SK-N-SH (cell line): ENCODE measurements around the gene ZNF521. TPM values are rescaled to one million over a fixed set of nuclear protein-coding genes. Genes with fewer than 3 reads are reported as not detected.

ENCODE experiments used
- CTCF ChIA-PET: fragments of 300-600, 350-600 bp; formaldehyde crosslinking; extraction: SDS; loops from one replicate; lab custom pipeline; 2021; lab: Yijun Ruan, JAX
- POLR2A ChIA-PET: fragments of 350-600 bp; sonication (Branson Sonifier 250); formaldehyde crosslinking; extraction: SDS; loops from one replicate; lab custom pipeline; 2020; ENCODE audit warnings: antibody characterized with exemption, inconsistent platforms; lab: Yijun Ruan, JAX
- DNase-seq: peaks from one replicate; pipeline ENCODE4 v3.0.0; 2012
- H2AFZ ChIP-seq: fragments of 200-600 bp; sonication (generic); 2 replicates; pipeline ENCODE4 v1.8.1; 2016; ENCODE audit warnings: antibody characterized with exemption, mild to moderate bottlenecking, low read depth
- H3F3A ChIP-seq: fragments of 200-600 bp; sonication (generic); replicated peaks from 2 replicates; pipeline ENCODE3; 2016; ENCODE audit warnings: antibody characterized with exemption, mild to moderate bottlenecking; ENCODE audit not compliant: insufficient read depth
- H3K27ac ChIP-seq, 2 experiments: fragments of 200-500 bp in 1 of 2; fragments of 200-600 bp in 1 of 2; sonication (Bioruptor generic) in 1 of 2; sonication (generic), shearing (Covaris generic) in 1 of 2; 2 replicates each; pipeline versions ENCODE4 v1.5.1 to v1.6.1; 2014 to 2016; ENCODE audit warnings: low read depth in 2 of 2, inconsistent platforms in 1 of 2, low read length in 1 of 2, mild to moderate bottlenecking in 1 of 2, mixed read lengths in 1 of 2
- H3K27me3 ChIP-seq: fragments of 200-600 bp; sonication (generic), shearing (Covaris generic); 2 replicates; pipeline ENCODE4 v1.6.1; 2016; ENCODE audit warnings: mixed run types; ENCODE audit not compliant: insufficient read depth
- H3K36me3 ChIP-seq, 2 experiments: fragments of 200-500 bp in 1 of 2; fragments of 200-600 bp in 1 of 2; sonication (Bioruptor generic) in 1 of 2; sonication (generic) in 1 of 2; replicated peaks in 1 of 2; 2 replicates each; pipeline versions ENCODE3 to v1.5.1; 2014 to 2016; ENCODE audit warnings: low read length in 1 of 2, mild to moderate bottlenecking in 1 of 2; ENCODE audit not compliant: insufficient read depth in 2 of 2, control insufficient read depth in 1 of 2
- H3K4me1 ChIP-seq, 2 experiments: fragments of 200-500 bp in 1 of 2; fragments of 200-600 bp in 1 of 2; sonication (Bioruptor generic) in 1 of 2; sonication (generic), shearing (Covaris generic) in 1 of 2; 2 replicates each; pipeline versions ENCODE4 v1.5.1 to v1.6.1; 2014 to 2016; ENCODE audit warnings: low read depth in 1 of 2, low read length in 1 of 2, mixed run types in 1 of 2; ENCODE audit not compliant: insufficient read depth in 2 of 2, control insufficient read depth in 1 of 2
- H3K4me2 ChIP-seq: fragments of 200-600 bp; sonication (generic), shearing (Covaris generic); 2 replicates; pipeline ENCODE4 v1.6.1; 2017; ENCODE audit warnings: mixed run types
- H3K4me3 ChIP-seq, 2 experiments: fragments of 200-500 bp in 1 of 2; fragments of 200-600 bp in 1 of 2; sonication (Bioruptor generic) in 1 of 2; sonication (generic), shearing (Covaris generic) in 1 of 2; 2 replicates each; pipeline versions ENCODE4 v1.5.1 to v1.8.1; 2014 to 2016; ENCODE audit warnings: low read depth in 2 of 2, inconsistent platforms in 1 of 2, low read length in 1 of 2, mild to moderate bottlenecking in 1 of 2, mixed read lengths in 1 of 2, moderate library complexity in 1 of 2
- H3K79me2 ChIP-seq: fragments of 200-600 bp; sonication (generic); 2 replicates; pipeline ENCODE4 v1.8.1; 2017; ENCODE audit warnings: mild to moderate bottlenecking; ENCODE audit not compliant: insufficient read depth
- H3K9ac ChIP-seq: fragments of 200-600 bp; sonication (generic); 2 replicates; pipeline ENCODE4 v1.6.1; 2017; ENCODE audit warnings: mixed run types
- H3K9me2 ChIP-seq: fragments of 200-600 bp; sonication (generic); 2 replicates; pipeline ENCODE4 v1.6.1; 2017; ENCODE audit warnings: mixed run types
- H3K9me3 ChIP-seq: fragments of 200-600 bp; sonication (generic); 2 replicates; pipeline ENCODE4 v1.6.1; 2017; ENCODE audit warnings: mixed run types, mild to moderate bottlenecking, moderate library complexity
- H4K20me1 ChIP-seq: fragments of 200-600 bp; sonication (generic); 2 replicates; pipeline ENCODE4 v1.6.1; 2017; ENCODE audit warnings: mild to moderate bottlenecking, mixed run types; ENCODE audit not compliant: insufficient read depth
- CHD2 ChIP-seq: fragments of 150-350 bp; IDR thresholded peaks from 2 replicates; pipeline ENCODE4 v1.6.1; 2018; ENCODE audit warnings: low read length; ENCODE audit not compliant: partially characterized antibody
- FOSL2 ChIP-seq: IDR thresholded peaks from 2 replicates; pipeline ENCODE4 v1.4.0; 2012; ENCODE audit warnings: low read depth, mild to moderate bottlenecking, moderate library complexity, borderline replicate concordance
- FOXJ3 ChIP-seq: sonication (generic); formaldehyde crosslinking; IDR thresholded peaks from 2 replicates; pipeline ENCODE4 v1.5.1; 2020; ENCODE audit warnings: mild to moderate bottlenecking, missing genetic modification reagents
- FOXM1 ChIP-seq: IDR thresholded peaks from 2 replicates; pipeline ENCODE4 v1.4.0; 2012; ENCODE audit warnings: low read depth, mild to moderate bottlenecking
- GATA2 ChIP-seq: sonication (generic); formaldehyde crosslinking; IDR thresholded peaks from 2 replicates; pipeline ENCODE4 v1.5.0; 2020; ENCODE audit warnings: mild to moderate bottlenecking, missing genetic modification reagents
- JUND ChIP-seq: IDR thresholded peaks from 2 replicates; pipeline ENCODE4 v1.4.0; 2012
- MXI1 ChIP-seq: IDR thresholded peaks from 2 replicates; pipeline ENCODE4 v1.6.1; 2012; ENCODE audit warnings: mild to moderate bottlenecking, low read depth, low read length, improper control_type of control experiment
- NFIC ChIP-seq: IDR thresholded peaks from 2 replicates; pipeline ENCODE4 v1.4.0; 2012; ENCODE audit warnings: borderline replicate concordance
- NRF1 ChIP-seq: IDR thresholded peaks from 2 replicates; pipeline ENCODE4 v1.6.1; 2012; ENCODE audit warnings: low read depth, mild to moderate bottlenecking, low read length
- RAD21 ChIP-seq: IDR thresholded peaks from 2 replicates; pipeline ENCODE4 v1.6.1; 2012; ENCODE audit warnings: mild to moderate bottlenecking, low read length
- RCOR1 ChIP-seq: fragments of 150-350 bp; IDR thresholded peaks from 2 replicates; pipeline ENCODE4 v1.6.1; 2017; ENCODE audit warnings: antibody characterized with exemption, low read length
- TCF12 ChIP-seq: IDR thresholded peaks from 2 replicates; pipeline ENCODE4 v1.4.0; 2012
- TEAD4 ChIP-seq: IDR thresholded peaks from 2 replicates; pipeline ENCODE4 v1.4.0; 2012; ENCODE audit warnings: mild to moderate bottlenecking, borderline replicate concordance; ENCODE audit not compliant: insufficient read depth
- WGBS: methylation state at CpG from one replicate; pipeline ENCODE4 v1.1.6; 2017; ENCODE audit warnings: low lambda C conversion rate; 5-methylcytosine and 5-hydroxymethylcytosine counted together
- polyA plus RNA-seq, 3 experiments: library from polyadenylated mRNA; depleted of rRNA; stranded (reverse); fragments of >200 nt; gene quantifications; 2 replicates each; pipeline ENCODE4 v1.2.3, GENCODE V29; 2012
- TF ChIP-seq, protein P1 (sequence below): IDR thresholded peaks from 2 replicates; pipeline ENCODE4 v1.4.0; 2012; ENCODE audit warnings: low read depth, borderline replicate concordance
- TF ChIP-seq, protein P2 (sequence below): IDR thresholded peaks from 2 replicates; pipeline ENCODE4; 2012
- TF ChIP-seq, protein P3 (sequence below): fragments of 200-600 bp; sonication (generic); IDR thresholded peaks from 2 replicates; pipeline ENCODE4 v1.6.1; 2017; ENCODE audit warnings: antibody characterized with exemption, mild to moderate bottlenecking, moderate library complexity

ZNF521 gene
- polyA plus RNA-seq, 1 of the 3 experiments (the other 2 are of a cell fraction), result 14.1 TPM

DNA sequence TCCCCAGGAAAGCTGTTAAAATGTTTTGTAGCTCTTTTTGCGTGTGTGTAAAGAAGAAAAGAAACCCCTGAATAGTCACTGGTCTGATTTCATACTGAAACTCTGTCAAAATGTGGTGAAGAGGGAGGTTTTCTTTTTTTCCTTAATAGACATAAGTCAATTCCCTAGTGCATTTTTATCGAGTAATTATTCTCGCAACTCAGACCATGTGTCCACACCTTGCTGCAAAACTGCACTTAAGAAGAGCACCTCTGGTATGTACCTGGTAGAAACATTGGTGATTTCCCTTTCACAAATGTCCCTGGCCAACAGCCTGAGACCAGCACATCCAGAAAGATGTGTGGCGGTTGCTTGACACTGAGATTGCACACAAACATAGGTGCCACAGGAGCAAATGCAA, 159.9 kb downstream of the ZNF521 start:
- Histone ChIP-seq H3K9me3 (no peaks in the 10 kb centered on the region), H3K27ac (no peak overlapping the region), H3K27me3 (no peaks in the 10 kb centered on the region), H3K9ac (no peak overlapping the region), H3K36me3 (peaks cover 0 to 4% of the 10 kb centered on the region in 2 experiments), H4K20me1 (no peaks in the 10 kb centered on the region), H3K4me3 (no peak overlapping the region), H2AFZ (no peak overlapping the region), H3K79me2 (no peaks in the 10 kb centered on the region), H3F3A (no peaks in the 10 kb centered on the region), H3K4me2 (no peak overlapping the region), H3K9me2 (no peaks in the 10 kb centered on the region), H3K4me1 (peaks cover 0 to 4% of the 10 kb centered on the region in 2 experiments; a peak in 2 of 4 replicates)
- 75% methylated on average over 4 of the region's 4 CpGs for WGBS
- TF ChIP-seq, protein P1, sequence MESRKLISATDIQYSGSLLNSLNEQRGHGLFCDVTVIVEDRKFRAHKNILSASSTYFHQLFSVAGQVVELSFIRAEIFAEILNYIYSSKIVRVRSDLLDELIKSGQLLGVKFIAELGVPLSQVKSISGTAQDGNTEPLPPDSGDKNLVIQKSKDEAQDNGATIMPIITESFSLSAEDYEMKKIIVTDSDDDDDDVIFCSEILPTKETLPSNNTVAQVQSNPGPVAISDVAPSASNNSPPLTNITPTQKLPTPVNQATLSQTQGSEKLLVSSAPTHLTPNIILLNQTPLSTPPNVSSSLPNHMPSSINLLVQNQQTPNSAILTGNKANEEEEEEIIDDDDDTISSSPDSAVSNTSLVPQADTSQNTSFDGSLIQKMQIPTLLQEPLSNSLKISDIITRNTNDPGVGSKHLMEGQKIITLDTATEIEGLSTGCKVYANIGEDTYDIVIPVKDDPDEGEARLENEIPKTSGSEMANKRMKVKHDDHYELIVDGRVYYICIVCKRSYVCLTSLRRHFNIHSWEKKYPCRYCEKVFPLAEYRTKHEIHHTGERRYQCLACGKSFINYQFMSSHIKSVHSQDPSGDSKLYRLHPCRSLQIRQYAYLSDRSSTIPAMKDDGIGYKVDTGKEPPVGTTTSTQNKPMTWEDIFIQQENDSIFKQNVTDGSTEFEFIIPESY, result no peak
- TF ChIP-seq MXI1 (no peak), NFIC (no peak), GATA2 (no peak)
- TF ChIP-seq, protein P2, sequence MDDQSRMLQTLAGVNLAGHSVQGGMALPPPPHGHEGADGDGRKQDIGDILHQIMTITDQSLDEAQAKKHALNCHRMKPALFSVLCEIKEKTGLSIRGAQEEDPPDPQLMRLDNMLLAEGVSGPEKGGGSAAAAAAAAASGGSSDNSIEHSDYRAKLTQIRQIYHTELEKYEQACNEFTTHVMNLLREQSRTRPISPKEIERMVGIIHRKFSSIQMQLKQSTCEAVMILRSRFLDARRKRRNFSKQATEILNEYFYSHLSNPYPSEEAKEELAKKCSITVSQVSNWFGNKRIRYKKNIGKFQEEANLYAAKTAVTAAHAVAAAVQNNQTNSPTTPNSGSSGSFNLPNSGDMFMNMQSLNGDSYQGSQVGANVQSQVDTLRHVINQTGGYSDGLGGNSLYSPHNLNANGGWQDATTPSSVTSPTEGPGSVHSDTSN, result no peak
- ChIA-PET POLR2A (no interaction called here), CTCF (interaction anchor here (0.6 to 1.3 kb wide), 2 partner anchors 12 to 78 kb away, joined by 3 read pairs; no protein-coding TSS in a partner anchor)
- no peak for DNase-seq

DNA sequence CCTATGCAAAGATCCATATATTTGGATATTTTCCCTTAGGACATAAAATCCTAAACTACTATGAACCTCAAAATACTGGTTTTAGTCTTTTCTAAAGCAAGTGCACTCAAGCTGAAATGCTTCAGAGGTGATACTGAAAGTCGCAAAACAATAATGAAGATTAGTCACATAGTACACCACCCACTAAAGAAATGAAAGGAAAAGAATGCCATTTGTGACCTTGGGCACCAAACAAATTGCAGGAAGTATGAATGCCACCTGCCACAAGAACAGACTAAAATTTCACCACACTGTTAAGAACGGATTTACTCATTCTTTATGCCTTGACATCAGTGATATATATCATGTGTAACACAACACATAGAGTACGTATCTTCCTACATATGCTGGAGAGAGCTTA, 161.5 kb downstream of the ZNF521 start:
- Histone ChIP-seq H3K79me2 (no peaks in the 10 kb centered on the region), H4K20me1 (no peaks in the 10 kb centered on the region), H3K27me3 (no peaks in the 10 kb centered on the region), H3K4me1 (peaks cover 0 to 4% of the 10 kb centered on the region in 2 experiments; a peak in 2 of 4 replicates), H3F3A (no peaks in the 10 kb centered on the region), H3K9me2 (no peaks in the 10 kb centered on the region), H3K36me3 (peaks cover 0 to 4% of the 10 kb centered on the region in 2 experiments), H3K27ac (no peak overlapping the region), H3K9ac (no peak overlapping the region), H2AFZ (no peak overlapping the region), H3K4me3 (no peak overlapping the region), H3K4me2 (no peak overlapping the region), H3K9me3 (no peaks in the 10 kb centered on the region)
- 89% methylated on average over 3 of the region's 3 CpGs for WGBS
- no peak for DNase-seq
- ChIA-PET POLR2A (no interaction called here), CTCF (no interaction called here)
- TF ChIP-seq, protein P3, sequence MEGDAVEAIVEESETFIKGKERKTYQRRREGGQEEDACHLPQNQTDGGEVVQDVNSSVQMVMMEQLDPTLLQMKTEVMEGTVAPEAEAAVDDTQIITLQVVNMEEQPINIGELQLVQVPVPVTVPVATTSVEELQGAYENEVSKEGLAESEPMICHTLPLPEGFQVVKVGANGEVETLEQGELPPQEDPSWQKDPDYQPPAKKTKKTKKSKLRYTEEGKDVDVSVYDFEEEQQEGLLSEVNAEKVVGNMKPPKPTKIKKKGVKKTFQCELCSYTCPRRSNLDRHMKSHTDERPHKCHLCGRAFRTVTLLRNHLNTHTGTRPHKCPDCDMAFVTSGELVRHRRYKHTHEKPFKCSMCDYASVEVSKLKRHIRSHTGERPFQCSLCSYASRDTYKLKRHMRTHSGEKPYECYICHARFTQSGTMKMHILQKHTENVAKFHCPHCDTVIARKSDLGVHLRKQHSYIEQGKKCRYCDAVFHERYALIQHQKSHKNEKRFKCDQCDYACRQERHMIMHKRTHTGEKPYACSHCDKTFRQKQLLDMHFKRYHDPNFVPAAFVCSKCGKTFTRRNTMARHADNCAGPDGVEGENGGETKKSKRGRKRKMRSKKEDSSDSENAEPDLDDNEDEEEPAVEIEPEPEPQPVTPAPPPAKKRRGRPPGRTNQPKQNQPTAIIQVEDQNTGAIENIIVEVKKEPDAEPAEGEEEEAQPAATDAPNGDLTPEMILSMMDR, result no peak
- TF ChIP-seq TCF12, result no peak
- TF ChIP-seq JUND, result no peak
- no peak for TF ChIP-seq RCOR1
- no peak for TF ChIP-seq FOXM1
- no peak for TF ChIP-seq FOXJ3 (CRISPR knock-in tag)
- TF ChIP-seq NFIC, result no peak
- TF ChIP-seq NRF1, result no peak
- no peak for TF ChIP-seq CHD2
- TF ChIP-seq TEAD4, result no peak
- TF ChIP-seq FOSL2, result no peak
- no peak for TF ChIP-seq RAD21
